ENCODE results near the gene PDK2.

DNA sequence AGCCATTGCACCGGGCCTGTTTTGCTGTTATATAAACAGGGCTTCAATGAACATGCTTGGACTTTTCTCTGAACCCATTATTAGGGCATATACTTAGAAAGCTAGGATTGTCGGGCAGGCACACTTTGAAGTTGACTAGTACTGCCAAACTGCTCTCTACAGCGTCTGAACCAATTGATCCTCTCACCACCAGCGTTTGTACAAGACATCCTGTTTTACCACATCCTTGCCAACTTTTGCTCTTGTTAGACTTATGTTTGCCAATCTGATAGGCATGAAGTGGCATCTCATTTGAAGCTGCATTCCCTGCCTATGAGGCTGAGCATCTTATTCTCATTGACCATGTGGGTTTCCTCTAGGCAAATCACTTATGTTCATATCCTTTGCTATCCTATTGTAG is 62.7 kb downstream of the PDK2 start:
- TF ChIP-seq CTCF (IDR thresholded peaks at IDR 0.05) (no peak), POLR2A (IDR thresholded peaks at IDR 0.05) (no peak), EP300 (IDR thresholded peaks at IDR 0.05) (no peak), POLR2AphosphoS5 (IDR thresholded peaks at IDR 0.05) (no peak)
